HG03045 (cell line): ENCODE measurements around the gene CLCNKB.
"Not testable (repeated sequence)": the region's sequence is repeated elsewhere in the genome, so short reads cannot be mapped to it uniquely, and the experiment has no call there.

Experiments used
- ATAC-seq: cut with Tn5 transposase; IDR thresholded peaks from one replicate; pipeline ENCODE4 v1.9.1; 2021; ENCODE audit warnings: mild to moderate bottlenecking, moderate library complexity; ENCODE audit not compliant: unreplicated experiment

Gene CLCNKB

DNA sequence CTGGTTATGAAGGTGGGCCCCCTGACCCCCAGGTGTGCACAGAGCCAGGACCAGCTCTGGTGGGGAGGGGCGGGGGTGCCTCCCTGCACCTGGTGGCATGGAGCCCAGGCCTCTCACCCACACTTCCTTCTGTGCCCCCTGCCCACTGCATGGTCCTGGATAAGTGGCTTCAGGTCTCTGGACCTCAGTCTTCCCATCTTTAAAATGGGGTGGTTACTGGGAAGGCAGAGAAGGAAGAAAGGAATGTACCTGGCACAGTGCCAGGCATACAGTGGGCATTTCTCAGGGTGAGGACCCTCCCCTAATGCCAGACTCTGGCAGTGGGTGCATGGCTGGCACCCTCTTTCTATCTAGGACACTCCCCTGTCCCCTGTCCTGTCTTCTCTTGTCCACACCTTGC is 14.3 kb upstream of the CLCNKB start:
- no peak for ATAC-seq

GRCh38 chr1:16031551-16031950 is 12.0 kb upstream of the CLCNKB start:
- ATAC-seq = no peak

- ATAC-seq = no peak
Measured at GRCh38 chr1:16032388-16033102, 11.0 kb upstream of the CLCNKB start.

DNA sequence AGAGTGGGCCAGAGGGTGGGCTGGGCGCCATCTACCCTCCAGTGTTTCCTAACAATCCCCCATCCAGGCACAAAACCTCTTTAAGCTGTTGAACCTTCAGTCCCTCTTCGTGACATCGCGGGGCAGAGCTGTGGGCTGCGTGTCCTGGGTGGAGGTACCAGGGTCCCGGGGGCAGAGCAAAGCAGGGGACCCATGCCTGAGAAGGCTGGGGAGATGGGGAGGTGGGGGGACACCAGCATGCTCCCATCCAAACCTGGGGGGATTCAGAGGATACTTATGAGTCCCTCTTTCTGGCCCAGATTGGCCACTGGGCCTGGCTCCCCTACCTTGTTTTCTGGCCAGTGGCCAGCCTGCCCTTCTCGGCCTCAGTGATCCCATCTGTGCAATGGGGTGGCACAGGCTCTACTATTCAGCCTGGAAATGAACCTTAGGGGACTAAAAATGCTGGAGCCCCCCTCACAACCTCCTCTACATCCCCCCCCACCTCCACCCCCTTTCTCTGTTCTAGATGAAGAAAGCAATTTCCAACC is 10.4 kb upstream of the CLCNKB start:
- ATAC-seq = not testable (repeated sequence)

- ATAC-seq = not testable (repeated sequence)
Measured at GRCh38 chr1:16036461-16036860, 7.1 kb upstream of the CLCNKB start.

- no peak for ATAC-seq
Measured at GRCh38 chr1:16038620-16038912, 5.0 kb upstream of the CLCNKB start.

DNA sequence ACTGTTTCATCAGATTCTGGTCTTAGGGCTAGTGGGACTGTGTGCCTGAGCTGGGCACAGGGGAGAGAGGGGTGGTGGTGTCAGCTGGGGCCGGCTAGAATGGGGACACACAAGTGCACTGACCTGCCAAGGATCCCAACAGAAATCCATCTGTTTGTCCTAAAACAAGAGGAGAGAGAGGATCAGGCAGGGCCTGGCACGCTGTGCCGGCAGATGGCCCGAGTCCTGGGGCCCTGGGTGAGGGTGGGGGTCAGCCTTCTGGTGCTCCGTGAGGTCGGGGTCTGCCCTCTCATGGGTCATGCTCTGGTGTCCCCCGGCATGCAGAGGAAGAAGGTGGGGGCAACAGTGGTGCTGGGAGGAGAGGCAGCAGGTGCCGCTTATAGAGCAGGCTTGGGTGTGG is 3.7 kb upstream of the CLCNKB start:
- ATAC-seq = not testable (repeated sequence)

DNA sequence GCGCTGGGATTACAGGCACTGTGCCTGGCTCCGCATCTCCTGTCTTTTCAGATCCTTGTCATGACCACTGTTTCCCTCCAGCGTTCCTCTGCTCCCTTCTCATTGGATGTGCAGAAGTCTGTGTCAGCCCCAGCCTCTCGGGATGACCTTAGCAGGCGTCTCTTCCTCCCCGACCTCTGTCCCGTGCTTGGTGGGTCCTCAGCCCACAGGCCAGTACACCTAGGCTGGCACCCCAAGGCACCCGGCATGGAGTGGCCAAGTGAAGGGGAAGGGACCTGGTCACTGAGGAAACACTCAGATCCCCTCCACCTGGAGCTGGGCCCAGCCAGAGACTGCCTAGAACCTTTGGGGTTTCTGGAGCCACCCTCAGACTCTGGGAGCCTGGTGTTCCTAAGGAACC is 2.4 kb upstream of the CLCNKB start:
- ATAC-seq = no peak

- ATAC-seq = no peak
Measured at GRCh38 chr1:16042096-16042495, 1.5 kb upstream of the CLCNKB start.

DNA sequence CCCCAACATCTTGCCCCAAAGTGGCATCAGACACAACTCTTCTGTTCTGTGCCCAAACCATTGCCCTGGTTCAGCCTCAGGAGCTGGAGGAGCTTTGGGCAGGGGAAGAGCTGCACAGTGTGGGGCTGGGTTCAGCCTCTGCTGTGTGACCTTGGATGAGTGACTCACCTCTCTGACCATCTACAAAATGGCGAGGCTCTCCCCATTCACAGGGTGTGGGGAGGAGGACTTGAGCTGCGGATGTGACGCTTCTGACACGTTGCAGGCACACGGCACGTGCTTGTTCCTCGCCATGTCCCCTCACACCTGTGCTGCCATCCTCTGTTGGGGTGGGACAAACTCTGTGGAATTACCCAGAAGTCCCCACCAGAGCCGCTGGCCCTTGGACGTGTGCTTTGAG is 928 bp upstream of the CLCNKB start:
- not testable (repeated sequence) for ATAC-seq

GRCh38 chr1:16043950-16044349 is 368 bp downstream of the CLCNKB start:
- no peak for ATAC-seq

DNA sequence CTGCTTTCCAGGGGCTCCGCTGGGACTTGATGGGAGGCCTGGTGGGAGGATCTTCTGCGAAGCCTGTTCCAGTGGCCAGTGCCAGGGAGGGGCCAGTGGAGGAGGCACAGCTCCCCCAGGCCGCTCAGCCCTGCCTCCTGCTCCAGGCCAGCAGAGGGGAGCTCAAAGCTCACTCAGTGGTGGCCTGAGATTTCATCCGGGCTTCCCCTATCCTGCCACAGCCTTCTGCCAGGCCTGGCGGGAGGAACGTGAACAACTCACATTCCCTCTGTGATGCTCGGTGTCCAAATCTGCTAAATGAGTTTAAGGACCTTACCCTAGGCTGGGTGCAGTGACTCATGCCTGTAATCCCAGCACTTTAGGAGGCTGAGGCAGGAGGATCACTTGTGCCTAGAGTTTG is 3.3 kb downstream of the CLCNKB start:
- ATAC-seq = no peak

DNA sequence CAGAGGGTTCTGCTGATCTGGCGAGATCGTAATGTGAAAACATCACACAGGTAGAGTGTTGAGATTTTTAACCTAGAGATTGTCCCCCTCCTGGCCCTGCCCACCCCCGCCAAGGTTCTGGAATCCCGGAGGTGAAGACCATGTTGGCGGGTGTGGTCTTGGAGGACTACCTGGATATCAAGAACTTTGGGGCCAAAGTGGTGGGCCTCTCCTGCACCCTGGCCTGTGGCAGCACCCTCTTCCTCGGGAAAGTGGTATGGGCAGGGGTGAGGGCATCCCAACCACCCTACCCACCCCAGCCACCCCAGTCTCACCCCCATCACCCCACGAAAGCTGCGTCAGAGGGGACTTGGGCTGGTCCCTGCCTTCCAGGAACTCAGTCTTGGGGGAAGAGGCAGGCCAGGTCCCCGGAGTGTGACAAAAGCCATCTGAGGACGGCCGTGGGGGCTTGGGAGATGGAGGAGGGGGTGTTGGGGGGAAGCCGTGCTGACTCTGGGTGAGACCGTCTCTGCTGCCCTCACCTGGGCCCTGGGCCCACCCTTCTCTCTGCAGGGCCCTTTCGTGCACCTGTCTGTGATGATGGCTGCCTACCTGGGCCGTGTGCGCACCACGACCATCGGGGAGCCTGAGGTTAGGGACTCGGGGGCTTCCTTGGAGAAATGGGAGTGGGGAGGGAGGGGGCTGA is 4.4 kb downstream of the CLCNKB start:
- no peak for ATAC-seq

DNA sequence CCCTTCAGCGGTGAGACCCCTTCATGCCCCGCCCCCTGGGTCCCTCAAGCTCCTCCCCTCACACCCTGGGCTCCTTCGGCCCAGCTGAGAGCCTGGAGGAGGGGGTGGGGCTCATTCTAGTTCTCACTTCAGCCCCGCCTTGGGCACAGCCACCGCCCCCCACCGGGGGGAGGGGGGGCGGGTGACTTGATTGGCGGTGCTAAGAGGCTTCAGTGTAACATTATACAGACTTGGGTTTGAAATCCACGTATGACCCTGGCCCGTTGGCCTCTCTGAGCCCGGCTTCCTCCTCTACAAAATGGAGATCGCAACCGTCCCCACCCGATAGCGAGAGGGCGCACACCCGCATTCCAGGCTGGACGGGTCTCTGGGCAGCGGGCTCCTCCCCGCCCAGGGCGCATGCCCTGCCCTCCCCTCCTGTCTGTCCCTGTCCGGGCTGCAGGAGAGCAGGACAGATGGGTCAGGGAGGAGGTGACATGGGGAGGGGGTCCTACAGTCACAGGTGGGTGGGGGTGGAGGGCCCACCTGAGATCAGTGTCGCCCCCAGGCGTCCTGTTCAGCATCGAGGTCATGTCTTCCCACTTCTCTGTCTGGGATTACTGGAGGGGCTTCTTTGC is 5.1 kb downstream of the CLCNKB start:
- no peak for ATAC-seq

- no peak for ATAC-seq
Measured at GRCh38 chr1:16050328-16050727, 6.7 kb downstream of the CLCNKB start.

GRCh38 chr1:16051039-16051438 is 7.5 kb downstream of the CLCNKB start:
- ATAC-seq = no peak

- ATAC-seq = not testable (repeated sequence)
Measured at GRCh38 chr1:16051949-16052348, 8.4 kb downstream of the CLCNKB start.

DNA sequence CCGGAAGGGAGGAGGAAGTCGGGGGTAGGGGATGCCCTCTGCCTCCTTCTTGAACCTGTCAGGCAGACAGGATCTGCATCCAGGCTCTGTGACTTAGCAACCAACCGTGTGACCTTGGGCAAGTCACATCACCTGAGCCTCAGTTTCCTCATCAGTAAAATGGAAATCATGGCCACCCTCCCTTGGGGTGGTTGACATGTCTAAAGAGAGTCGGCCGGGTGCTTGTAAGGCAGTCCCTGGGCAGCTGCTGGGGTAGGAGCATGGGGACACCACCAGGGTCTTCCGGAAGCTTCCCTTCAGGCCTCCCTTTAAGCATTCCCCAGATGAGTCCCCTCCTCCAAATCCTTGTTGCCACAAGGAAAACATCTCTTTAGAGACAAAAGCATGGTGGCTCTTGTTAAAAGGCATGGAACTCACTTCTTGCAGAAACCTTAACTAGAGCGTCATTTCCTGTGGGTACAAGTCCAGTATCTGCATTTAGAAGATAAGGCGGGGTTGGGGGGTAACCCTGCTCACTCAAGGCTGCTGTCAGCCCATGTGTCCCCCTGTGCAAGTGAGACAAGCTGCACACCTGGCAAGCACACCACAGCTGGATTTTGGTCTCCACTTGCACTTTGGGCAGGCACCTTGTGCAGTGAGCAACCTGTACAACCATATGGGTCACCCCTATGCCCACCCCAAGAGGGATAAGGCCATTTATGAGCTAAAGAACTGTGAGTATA is 10.4 kb downstream of the CLCNKB start:
- no peak for ATAC-seq

DNA sequence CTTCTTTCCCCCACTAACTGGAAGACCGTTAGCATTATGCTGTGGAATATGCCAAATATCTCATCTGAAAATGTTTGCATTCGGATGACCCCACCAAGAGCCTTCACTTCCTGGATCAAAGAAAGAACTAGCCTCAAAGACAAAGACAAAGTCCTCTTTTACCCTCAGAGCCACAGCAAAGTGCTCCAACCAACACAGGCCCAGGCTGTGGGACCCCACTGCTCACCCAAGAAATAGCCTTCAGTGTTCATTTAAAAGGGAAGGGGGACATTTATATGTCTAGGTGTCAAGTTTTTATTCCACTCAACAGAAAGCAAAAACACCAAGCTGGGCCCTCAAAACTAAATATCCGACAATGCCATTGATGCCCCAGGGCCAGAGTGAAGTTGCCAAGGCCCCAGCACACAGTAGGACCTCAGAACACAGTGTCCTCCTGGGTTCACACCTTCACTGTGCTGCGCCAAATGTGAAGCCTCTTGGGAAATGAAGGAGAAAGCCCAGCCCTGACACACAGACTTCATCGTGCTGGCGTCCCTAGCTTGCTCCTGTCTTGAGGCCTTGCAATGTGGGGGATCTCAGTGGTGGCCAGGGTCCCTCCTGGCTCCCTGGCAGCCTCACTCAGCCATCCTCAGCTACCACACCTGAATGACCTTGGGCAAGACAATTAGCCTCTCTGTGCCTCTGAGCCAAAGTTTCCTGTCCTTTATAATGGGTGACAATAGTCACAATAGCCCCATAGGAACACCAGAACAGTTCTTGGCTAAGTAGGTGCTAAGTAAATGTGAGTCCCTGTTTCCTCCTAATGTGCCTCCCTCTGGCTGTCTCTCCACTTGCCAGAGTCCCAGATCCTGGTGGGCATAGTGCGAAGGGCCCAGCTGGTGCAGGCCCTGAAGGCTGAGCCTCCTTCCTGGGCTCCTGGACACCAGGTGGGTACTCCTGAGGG is 11.3 kb downstream of the CLCNKB start:
- ATAC-seq = no peak
